Measurements from ENCODE around the gene KIAA1614.

The KIAA1614 gene

GRCh38 chr1:180937624-180938225 is 25.0 kb downstream of the KIAA1614 start:
- Histone ChIP-seq H3K27me3 (ENCODE audit: insufficient read depth, poor library complexity, severe bottlenecking) (no peaks in the 10 kb centered on the region), H3K27ac (replicated peaks) (no peak overlapping the region), H3K4me3 (replicated peaks; ENCODE audit: insufficient read depth, low read length) (no peak overlapping the region)
- TF ChIP-seq, protein P1, sequence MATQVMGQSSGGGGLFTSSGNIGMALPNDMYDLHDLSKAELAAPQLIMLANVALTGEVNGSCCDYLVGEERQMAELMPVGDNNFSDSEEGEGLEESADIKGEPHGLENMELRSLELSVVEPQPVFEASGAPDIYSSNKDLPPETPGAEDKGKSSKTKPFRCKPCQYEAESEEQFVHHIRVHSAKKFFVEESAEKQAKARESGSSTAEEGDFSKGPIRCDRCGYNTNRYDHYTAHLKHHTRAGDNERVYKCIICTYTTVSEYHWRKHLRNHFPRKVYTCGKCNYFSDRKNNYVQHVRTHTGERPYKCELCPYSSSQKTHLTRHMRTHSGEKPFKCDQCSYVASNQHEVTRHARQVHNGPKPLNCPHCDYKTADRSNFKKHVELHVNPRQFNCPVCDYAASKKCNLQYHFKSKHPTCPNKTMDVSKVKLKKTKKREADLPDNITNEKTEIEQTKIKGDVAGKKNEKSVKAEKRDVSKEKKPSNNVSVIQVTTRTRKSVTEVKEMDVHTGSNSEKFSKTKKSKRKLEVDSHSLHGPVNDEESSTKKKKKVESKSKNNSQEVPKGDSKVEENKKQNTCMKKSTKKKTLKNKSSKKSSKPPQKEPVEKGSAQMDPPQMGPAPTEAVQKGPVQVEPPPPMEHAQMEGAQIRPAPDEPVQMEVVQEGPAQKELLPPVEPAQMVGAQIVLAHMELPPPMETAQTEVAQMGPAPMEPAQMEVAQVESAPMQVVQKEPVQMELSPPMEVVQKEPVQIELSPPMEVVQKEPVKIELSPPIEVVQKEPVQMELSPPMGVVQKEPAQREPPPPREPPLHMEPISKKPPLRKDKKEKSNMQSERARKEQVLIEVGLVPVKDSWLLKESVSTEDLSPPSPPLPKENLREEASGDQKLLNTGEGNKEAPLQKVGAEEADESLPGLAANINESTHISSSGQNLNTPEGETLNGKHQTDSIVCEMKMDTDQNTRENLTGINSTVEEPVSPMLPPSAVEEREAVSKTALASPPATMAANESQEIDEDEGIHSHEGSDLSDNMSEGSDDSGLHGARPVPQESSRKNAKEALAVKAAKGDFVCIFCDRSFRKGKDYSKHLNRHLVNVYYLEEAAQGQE (IDR thresholded peaks at IDR 0.05; ENCODE audit: insufficient replicate concordance, low read depth), result no peak
- no peak for TF ChIP-seq SPI1 (IDR thresholded peaks at IDR 0.05; ENCODE audit: borderline replicate concordance, low read depth)
- no peak for DNase-seq (ENCODE audit: low read depth in 1 of 2, low spot score in 1 of 2)

DNA sequence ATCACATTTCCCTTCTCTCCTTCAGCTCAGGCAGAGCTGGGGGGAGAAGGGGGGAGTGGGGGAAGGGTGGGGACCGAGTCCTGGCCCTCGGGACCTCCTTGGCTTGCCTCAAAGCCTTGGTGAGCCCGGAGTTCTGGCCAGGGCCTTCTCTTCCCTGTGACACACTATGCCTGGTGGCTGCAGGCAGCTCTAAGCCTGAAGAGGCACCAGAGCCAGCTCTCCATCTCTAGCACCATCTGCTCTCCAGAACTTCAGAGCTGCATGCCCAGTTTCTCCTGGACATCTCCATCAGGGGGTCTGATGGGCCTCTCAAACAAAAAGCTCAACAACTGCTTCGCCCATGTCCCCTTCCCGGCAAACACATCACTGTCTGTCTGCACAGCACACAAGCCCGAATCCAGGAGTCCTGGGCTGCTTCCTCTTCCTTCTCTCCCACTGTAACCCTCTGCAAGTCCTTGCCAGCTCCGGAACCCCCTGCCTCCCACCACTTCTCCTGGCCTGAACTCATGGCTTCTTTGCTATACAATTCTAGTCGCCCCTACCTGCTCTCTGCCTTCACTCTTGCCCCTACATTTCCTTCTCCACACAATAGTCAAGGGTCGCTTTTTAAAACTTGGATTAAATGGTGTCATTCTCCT is 26.5 kb downstream of the KIAA1614 start:
- Histone ChIP-seq H3K4me3 (replicated peaks; ENCODE audit: insufficient read depth, low read length) (no peak overlapping the region), H3K27ac (replicated peaks) (no peak overlapping the region), H3K27me3 (ENCODE audit: insufficient read depth, poor library complexity, severe bottlenecking) (no peaks in the 10 kb centered on the region)
- TF ChIP-seq, protein P1 (IDR thresholded peaks at IDR 0.05; ENCODE audit: insufficient replicate concordance, low read depth), result no peak
- TF ChIP-seq SPI1 (IDR thresholded peaks at IDR 0.05; ENCODE audit: borderline replicate concordance, low read depth) (no peak), GABPA (IDR thresholded peaks at IDR 0.05; ENCODE audit: low read depth) (no peak)
- no peak for DNase-seq (ENCODE audit: low read depth in 1 of 2, low spot score in 1 of 2)

DNA sequence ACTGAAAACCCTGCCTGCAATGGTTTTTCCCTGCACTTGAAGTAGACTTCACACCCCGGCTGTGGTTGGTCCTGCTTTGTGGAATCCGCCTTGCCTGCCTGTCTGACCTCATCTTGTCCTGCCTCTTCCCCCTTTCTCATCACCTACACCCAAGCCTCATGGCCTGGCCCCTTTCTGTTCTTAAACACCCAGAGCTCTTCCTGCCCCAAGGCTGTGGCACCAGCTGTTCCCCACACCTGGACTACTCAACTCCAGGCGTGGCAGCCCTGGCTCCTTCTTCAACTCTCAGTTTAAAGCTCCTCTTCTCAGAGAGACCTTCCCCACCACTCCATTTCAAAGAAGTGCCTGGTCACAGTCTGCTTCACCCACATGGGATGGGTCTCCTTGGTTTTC is 27.0 kb downstream of the KIAA1614 start:
- Histone ChIP-seq H3K27me3 (ENCODE audit: insufficient read depth, poor library complexity, severe bottlenecking) (no peaks in the 10 kb centered on the region), H3K4me3 (replicated peaks; ENCODE audit: insufficient read depth, low read length) (no peak overlapping the region), H3K27ac (replicated peaks) (no peak overlapping the region)
- TF ChIP-seq POLR2AphosphoS5 (IDR thresholded peaks at IDR 0.05; ENCODE audit: low read depth) (no peak), CTCF (IDR thresholded peaks at IDR 0.05; ENCODE audit: insufficient read depth, low read length) (no peak), GABPA (IDR thresholded peaks at IDR 0.05; ENCODE audit: low read depth) (no peak), SPI1 (IDR thresholded peaks at IDR 0.05; ENCODE audit: borderline replicate concordance, low read depth) (no peak)
- TF ChIP-seq, protein P1 (IDR thresholded peaks at IDR 0.05; ENCODE audit: insufficient replicate concordance, low read depth), result no peak
- DNase-seq (ENCODE audit: low read depth in 1 of 2, low spot score in 1 of 2), result no peak

DNA sequence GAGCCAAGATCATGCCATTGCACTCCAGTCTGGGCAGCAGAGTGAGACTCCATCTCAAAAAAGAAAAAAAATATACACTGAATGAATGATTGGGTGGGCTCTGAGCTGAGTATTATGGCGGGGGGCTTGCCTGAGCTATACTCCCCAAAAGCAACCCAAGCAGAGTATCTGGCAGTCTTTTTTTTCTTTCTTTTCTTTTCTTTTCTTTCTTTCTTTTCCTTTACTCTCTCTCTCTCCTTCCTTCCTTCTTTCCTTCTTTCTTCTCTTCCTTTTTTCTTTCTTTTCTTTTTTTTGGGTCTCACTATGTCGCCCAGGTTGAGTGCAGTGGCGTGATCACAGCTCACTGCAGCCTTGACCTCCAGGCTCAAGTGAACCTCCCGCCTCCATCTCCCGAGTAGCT is 27.7 kb downstream of the KIAA1614 start:
- DNase-seq (ENCODE audit: low read depth in 1 of 2, low spot score in 1 of 2), result no peak

More for the DNA sequence above, 27.7 kb downstream of the KIAA1614 start:
- Histone ChIP-seq H3K27me3 (ENCODE audit: insufficient read depth, poor library complexity, severe bottlenecking) (no peaks in the 10 kb centered on the region), H3K27ac (replicated peaks) (no peak overlapping the region), H3K4me3 (replicated peaks; ENCODE audit: insufficient read depth, low read length) (no peak overlapping the region)
- TF ChIP-seq CTCF (IDR thresholded peaks at IDR 0.05; ENCODE audit: insufficient read depth, low read length), result no peak
- no peak for TF ChIP-seq POLR2AphosphoS5 (IDR thresholded peaks at IDR 0.05; ENCODE audit: low read depth)
- TF ChIP-seq, protein P1 (IDR thresholded peaks at IDR 0.05; ENCODE audit: insufficient replicate concordance, low read depth), result no peak
- TF ChIP-seq SPI1 (IDR thresholded peaks at IDR 0.05; ENCODE audit: borderline replicate concordance, low read depth), result no peak
- TF ChIP-seq GABPA (IDR thresholded peaks at IDR 0.05; ENCODE audit: low read depth), result no peak

Data from HL-60 (cell line).